NCI-H2227 treated with DMSO at 0.1 percent for 48 hours (cell line): ENCODE measurements around the gene MAGEA2.
"Not testable (repeated sequence)": the region's sequence is repeated elsewhere in the genome, so short reads cannot be mapped to it uniquely, and the experiment has no call there.

Experiments
- DNase-seq: peaks from one replicate; lab custom pipeline; 2025; lab: John Stamatoyannopoulos, UW

Gene MAGEA2

GRCh38 chrX:152753686-152754650 is at the start of gene MAGEA2:
Gene MAGEA2 (minus strand): TSS chrX:152753842. CDS start chrX:152751363, 2,479 bp downstream.
- DNase-seq, result not testable (repeated sequence)

- no peak for DNase-seq
These were observed 45.3 kb upstream of the MAGEA2 start for GRCh38 chrX:152798945-152799344.

GRCh38 chrX:152787062-152787461 is 33.4 kb upstream of the MAGEA2 start:
- not testable (repeated sequence) for DNase-seq

- not testable (repeated sequence) for DNase-seq
These were observed 16.1 kb upstream of the MAGEA2 start, which contains the start of gene MAGEA6 for GRCh38 chrX:152769549-152770289. Gene MAGEA6 (minus strand): TSS chrX:152769689. CDS start chrX:152767650, 2,039 bp downstream.

- DNase-seq, result not testable (repeated sequence)
These were observed 12.9 kb upstream of the MAGEA2 start for GRCh38 chrX:152766562-152766961.

- DNase-seq, result not testable (repeated sequence)
These were observed 7.9 kb upstream of the MAGEA2 start for GRCh38 chrX:152761582-152761981.

- DNase-seq, result not testable (repeated sequence)
These were observed 5.9 kb upstream of the MAGEA2 start for GRCh38 chrX:152759544-152759943.

GRCh38 chrX:152758918-152759317 is 5.3 kb upstream of the MAGEA2 start, which contains the start of gene CSAG3:
Gene CSAG3 (plus strand): TSS chrX:152759218.
- DNase-seq, result not testable (repeated sequence)

GRCh38 chrX:152754871-152755270 is 1.2 kb upstream of the MAGEA2 start:
- DNase-seq, result not testable (repeated sequence)

GRCh38 chrX:152738560-152738959 is 15.1 kb downstream of the MAGEA2 start:
- DNase-seq, result no peak

GRCh38 chrX:152736528-152736927 is 17.1 kb downstream of the MAGEA2 start:
- DNase-seq, result not testable (repeated sequence)

- no peak for DNase-seq
These were observed 17.7 kb downstream of the MAGEA2 start for GRCh38 chrX:152735860-152736511.

- DNase-seq, result no peak
These were observed 18.5 kb downstream of the MAGEA2 start for GRCh38 chrX:152735101-152735500.

- DNase-seq, result not testable (repeated sequence)
These were observed 19.3 kb downstream of the MAGEA2 start for GRCh38 chrX:152734143-152734858.

- peak; percentile 55 for DNase-seq
These were observed 20.2 kb downstream of the MAGEA2 start, which contains the start of the genes CSAG1 and MAGEA12 for GRCh38 chrX:152733261-152733975. Gene CSAG1 (minus strand): TSS chrX:152733721. CDS start chrX:152732460, 1,261 bp downstream. Gene MAGEA12 (plus strand): TSS chrX:152733757. CDS start chrX:152736162, 2,405 bp downstream.

- no peak for DNase-seq
These were observed 28.2 kb downstream of the MAGEA2 start for GRCh38 chrX:152725409-152725808.

GRCh38 chrX:152713815-152714787 is 39.5 kb downstream of the MAGEA2 start, which contains the start of gene MAGEA2B:
Gene MAGEA2B (plus strand): TSS chrX:152714628. CDS start chrX:152717107, 2,479 bp downstream.
- not testable (repeated sequence) for DNase-seq

- not testable (repeated sequence) for DNase-seq
These were observed 40.4 kb downstream of the MAGEA2 start for GRCh38 chrX:152713195-152713594.

- not testable (repeated sequence) for DNase-seq
These were observed 44.5 kb downstream of the MAGEA2 start, which contains the start of gene CSAG2 for GRCh38 chrX:152709173-152709572. Gene CSAG2 (minus strand): TSS chrX:152709273. CDS start chrX:152709112, 161 bp downstream.
